ENCODE results near the gene KCNQ1. TPM values are rescaled to one million over a fixed set of nuclear protein-coding genes. Genes with fewer than 3 reads are reported as not detected.

The KCNQ1 gene
- total and polyA plus RNA-seq, 2 of the 13 experiments (the other 11 are each of a cell fraction or from before 2014, with no cell fraction given): 0.02 to 0.08 TPM

GRCh38 chr11:2844116-2844842, 399.5 kb downstream of the KCNQ1 start (continued):
- TF ChIP-seq NR2C2 (CRISPR knock-in tag; IDR thresholded peaks at IDR 0.05; ENCODE audit: borderline replicate concordance) (no peak), ZNF576 (CRISPR knock-in tag; IDR thresholded peaks at IDR 0.05) (no peak), ZNF383 (CRISPR knock-in tag; IDR thresholded peaks at IDR 0.05; ENCODE audit: borderline replicate concordance) (no peak), ZNF276 (CRISPR knock-in tag; IDR thresholded peaks at IDR 0.05; ENCODE audit: low read depth) (no peak)

- H2AFZ ChIP-seq (ENCODE audit: low read length): no peak overlapping the region
- H3K4me3 ChIP-seq (replicated peaks in 1 of 3; ENCODE audit: insufficient read depth in 1 of 3, low read depth in 2 of 3, low read length in 3 of 3): no peak overlapping the region
- TF ChIP-seq FOXC1 (CRISPR knock-in tag; IDR thresholded peaks at IDR 0.05; ENCODE audit: borderline replicate concordance) (no peak), TFDP2 (CRISPR knock-in tag; IDR thresholded peaks at IDR 0.05) (no peak), MAFK (conservative IDR thresholded peaks at IDR 0.05 in 1 of 2, IDR thresholded peaks at IDR 0.05 in 1 of 2; ENCODE audit: low read length in 2 of 2) (no peak), SALL2 (CRISPR knock-in tag; IDR thresholded peaks at IDR 0.05) (no peak), NAIF1 (CRISPR knock-in tag; IDR thresholded peaks at IDR 0.05; ENCODE audit: borderline replicate concordance) (no peak), TCF7L2 (IDR thresholded peaks at IDR 0.05; ENCODE audit: low read depth, low read length) (no peak), ZNF816 (CRISPR knock-in tag; IDR thresholded peaks at IDR 0.05; ENCODE audit: borderline replicate concordance) (no peak), HNRNPLL (IDR thresholded peaks at IDR 0.05; ENCODE audit: low read depth, low read length, poor library complexity, severe bottlenecking) (no peak), NRL (CRISPR knock-in tag; IDR thresholded peaks at IDR 0.05; ENCODE audit: borderline replicate concordance) (no peak), KLF16 (CRISPR knock-in tag; IDR thresholded peaks at IDR 0.05) (no peak), ATAD3A (CRISPR knock-in tag; IDR thresholded peaks at IDR 0.05) (no peak)
- intact Hi-C loops (cut with micrococcal nuclease; ENCODE audit: unreplicated experiment): no loop called here
- no peak overlapping the region for H3K4me2 ChIP-seq (ENCODE audit: low read depth, low read length)
- POLR2A ChIA-PET: no interaction called here
- H3K27ac ChIP-seq (ENCODE audit: extremely low read length, insufficient read depth, low read length): no peak overlapping the region
- H3K79me2 ChIP-seq (ENCODE audit: insufficient read depth, low read length): no peaks in the 10 kb centered on the region
- DNase-seq (ENCODE audit: low spot score) (no peak), FAIRE-seq (no peak), ATAC-seq (no peak)
- 60% methylated on average over 2 of the region's 12 CpGs for WGBS (ENCODE audit: low lambda C conversion rate)
- H3K27me3 ChIP-seq (ENCODE audit: control insufficient read depth in 1 of 2, insufficient read depth in 2 of 2, low read length in 2 of 2): peaks cover 17 to 93% of the 10 kb centered on the region in 2 experiments
- BruUV-seq (replicated peaks): no TSS peak
- H3K9ac ChIP-seq (ENCODE audit: insufficient read depth, low read depth, low read length): no peak overlapping the region
- H3K4me1 ChIP-seq (ENCODE audit: insufficient read depth, low read length): peaks cover 10% of the 10 kb centered on the region
- peaks cover 7% of the 10 kb centered on the region; the same call in 1 of the 2 replicates for H4K20me1 ChIP-seq (ENCODE audit: insufficient read depth, low read length)
- in situ Hi-C loops (cut with HindIII; ENCODE audit: extremely low pct_ligation_motif_present, low pct_unique_long_range_greater_than_20kb): no loop called here
- no peaks in the 10 kb centered on the region for H3K9me3 ChIP-seq (ENCODE audit: low read length)
- CTCF ChIA-PET (ENCODE audit: low intra/inter-chr PET ratio, low total read pairs): no interaction called here
- H3K36me3 ChIP-seq (replicated peaks in 1 of 2; ENCODE audit: control insufficient read depth in 1 of 2, insufficient read depth in 2 of 2, low read length in 2 of 2): no peaks in the 10 kb centered on the region
These were observed 400.2 kb downstream of the KCNQ1 start for GRCh38 chr11:2844996-2845395.

Measured in HepG2 (cell line).